GM19035 (cell line): Measurements from ENCODE around the gene MFSD12.

Experiments used
- ATAC-seq: cut with Tn5 transposase; IDR thresholded peaks from one replicate; pipeline ENCODE4 v1.9.1; 2021; ENCODE audit not compliant: unreplicated experiment

The MFSD12 gene

GRCh38 chr19:3524904-3525451 is 32.4 kb downstream of the MFSD12 start:
- no peak for ATAC-seq

- no peak for ATAC-seq
Observed at GRCh38 chr19:3524078-3524842, 33.1 kb downstream of the MFSD12 start.

- ATAC-seq, result no peak
Observed at GRCh38 chr19:3523361-3524077, 33.9 kb downstream of the MFSD12 start.

- ATAC-seq, result no peak
Observed at GRCh38 chr19:3522421-3523360, 34.7 kb downstream of the MFSD12 start.

- ATAC-seq, result no peak
Observed at GRCh38 chr19:3521104-3521445, 36.3 kb downstream of the MFSD12 start.

- no peak for ATAC-seq
Observed at GRCh38 chr19:3520166-3521103, 37.0 kb downstream of the MFSD12 start.

GRCh38 chr19:3519126-3519525 is 38.3 kb downstream of the MFSD12 start:
- ATAC-seq, result no peak

GRCh38 chr19:3518659-3519058 is 38.7 kb downstream of the MFSD12 start:
- no peak for ATAC-seq

- ATAC-seq, result no peak
Observed at GRCh38 chr19:3518255-3518654, 39.1 kb downstream of the MFSD12 start.

- ATAC-seq, result no peak
Observed at GRCh38 chr19:3517638-3518037, 39.7 kb downstream of the MFSD12 start.

GRCh38 chr19:3516675-3517207 is 40.6 kb downstream of the MFSD12 start:
- no peak for ATAC-seq

- ATAC-seq, result no peak
Observed at GRCh38 chr19:3515891-3516422, 41.4 kb downstream of the MFSD12 start.

GRCh38 chr19:3514930-3515329 is 42.5 kb downstream of the MFSD12 start:
- ATAC-seq, result no peak

GRCh38 chr19:3513229-3514140 is 43.9 kb downstream of the MFSD12 start:
- ATAC-seq, result no peak

GRCh38 chr19:3512562-3513228 is 44.7 kb downstream of the MFSD12 start:
- no peak for ATAC-seq

- ATAC-seq, result no peak
Observed at GRCh38 chr19:3511506-3512251, 45.7 kb downstream of the MFSD12 start.

- no peak for ATAC-seq
Observed at GRCh38 chr19:3510727-3511126, 46.7 kb downstream of the MFSD12 start.
